HG03060 (cell line): ENCODE data around the gene GSTM4.

Experiments used
- ATAC-seq: cut with Tn5 transposase; IDR thresholded peaks from one replicate; pipeline ENCODE4 v1.9.1; 2021; ENCODE audit warnings: low read depth, moderate number of reproducible peaks; ENCODE audit not compliant: unreplicated experiment

GSTM4 gene

GRCh38 chr1:109624201-109625010 lies 31.5 kb upstream of the GSTM4 start:
- no peak for ATAC-seq

GRCh38 chr1:109625176-109625575 lies 30.7 kb upstream of the GSTM4 start:
- ATAC-seq: no peak

- no peak for ATAC-seq
Measured at GRCh38 chr1:109625601-109626560, 30.0 kb upstream of the GSTM4 start.

GRCh38 chr1:109626682-109627408 lies 29.1 kb upstream of the GSTM4 start:
- ATAC-seq: no peak

GRCh38 chr1:109627692-109628399 lies 28.1 kb upstream of the GSTM4 start:
- ATAC-seq: no peak

- no peak for ATAC-seq
Measured at GRCh38 chr1:109628540-109629321, 27.2 kb upstream of the GSTM4 start.

- ATAC-seq: no peak
Measured at GRCh38 chr1:109629372-109630030, 26.4 kb upstream of the GSTM4 start.

- no peak for ATAC-seq
Measured at GRCh38 chr1:109630081-109630897, 25.6 kb upstream of the GSTM4 start.

- no peak for ATAC-seq
Measured at GRCh38 chr1:109630898-109631512, 24.9 kb upstream of the GSTM4 start.

- no peak for ATAC-seq
Measured at GRCh38 chr1:109631513-109632505, 24.1 kb upstream of the GSTM4 start.

- no peak for ATAC-seq
Measured at GRCh38 chr1:109632671-109633346, 23.1 kb upstream of the GSTM4 start.

GRCh38 chr1:109634292-109634691 lies 21.6 kb upstream of the GSTM4 start:
- no peak for ATAC-seq

GRCh38 chr1:109634771-109635750 lies 20.8 kb upstream of the GSTM4 start:
- no peak for ATAC-seq

GRCh38 chr1:109635862-109636200 lies 20.1 kb upstream of the GSTM4 start:
- ATAC-seq: no peak
